Neural cell (in vitro differentiated cells): ENCODE results near the gene SSBP3. TPM values are rescaled to one million over a fixed set of nuclear protein-coding genes. Genes with fewer than 3 reads are reported as not detected.

Source experiments
- H2AFZ ChIP-seq: fragments of 200-600, 300-800 bp; sonication (generic), shearing (Covaris generic); 2 replicates; pipeline ENCODE4 v1.6.0; 2014; ENCODE audit warnings: low read depth, mild to moderate bottlenecking, antibody characterized with exemption, low read length, moderate library complexity
- H3F3A ChIP-seq: fragments of 200-600 bp; shearing (Covaris generic); 2 replicates; pipeline ENCODE4 v1.6.1; 2016; ENCODE audit warnings: mild to moderate bottlenecking, moderate library complexity, mixed read lengths, antibody characterized with exemption, low read length; ENCODE audit not compliant: insufficient read depth, poor library complexity, severe bottlenecking
- H3K27ac ChIP-seq: fragments of 200-600, 300-800 bp; sonication (generic), shearing (Covaris generic); 2 replicates; pipeline ENCODE4 v1.5.1; 2014; ENCODE audit warnings: mild to moderate bottlenecking, low read length, moderate library complexity
- H3K27me3 ChIP-seq: fragments of 300-800, 200-600 bp; sonication (generic), shearing (Covaris generic); 2 replicates; pipeline ENCODE4 v1.6.0; 2014; ENCODE audit warnings: mild to moderate bottlenecking, low read depth, low read length, moderate library complexity; ENCODE audit not compliant: insufficient read depth
- H3K36me3 ChIP-seq: fragments of 300-800, 200-600 bp; sonication (generic), shearing (Covaris generic); 2 replicates; pipeline ENCODE4 v1.5.1; 2014; ENCODE audit warnings: mild to moderate bottlenecking, antibody characterized with exemption, low read length, moderate library complexity; ENCODE audit not compliant: insufficient read depth
- H3K4me2 ChIP-seq: fragments of 300-800, 200-600 bp; sonication (generic), shearing (Covaris generic); 2 replicates; pipeline ENCODE4 v1.6.0; 2014; ENCODE audit warnings: mild to moderate bottlenecking, low read length
- H3K4me3 ChIP-seq: fragments of 300-800, 200-600 bp; sonication (generic), shearing (Covaris generic); 2 replicates; pipeline ENCODE4 v1.5.1; 2014; ENCODE audit warnings: mild to moderate bottlenecking, low read length, moderate library complexity
- H3K79me2 ChIP-seq: fragments of 200-600 bp; shearing (Covaris generic); replicated peaks from 2 replicates; pipeline ENCODE4 v1.6.0; 2014; ENCODE audit warnings: mild to moderate bottlenecking, low read length, moderate library complexity; ENCODE audit not compliant: insufficient read depth
- H3K9ac ChIP-seq: fragments of 300-800, 200-600 bp; sonication (generic), shearing (Covaris generic); 2 replicates; pipeline ENCODE4 v1.6.1; 2016; ENCODE audit warnings: mild to moderate bottlenecking, low read length, mixed read lengths
- H3K9me2 ChIP-seq: fragments of 200-600 bp; shearing (Covaris generic); 2 replicates; pipeline ENCODE4 v1.6.1; 2016; ENCODE audit warnings: mild to moderate bottlenecking, low read length, mixed read lengths; ENCODE audit not compliant: insufficient read depth
- H3K9me3 ChIP-seq: fragments of 200-600, 300-800 bp; sonication (generic), shearing (Covaris generic); 2 replicates; pipeline ENCODE4 v1.6.1; 2016; ENCODE audit warnings: mild to moderate bottlenecking, mixed run types, low read length, moderate library complexity, mixed read lengths
- H4K20me1 ChIP-seq: fragments of 200-600 bp; shearing (Covaris generic); 2 replicates; pipeline ENCODE4 v1.6.1; 2016; ENCODE audit warnings: mild to moderate bottlenecking, mixed run types; ENCODE audit not compliant: insufficient read depth
- CTCF ChIP-seq: fragments of 450-650 bp; IDR thresholded peaks from 2 replicates; pipeline ENCODE4 v1.5.1; 2014; ENCODE audit warnings: antibody characterized with exemption, mild to moderate bottlenecking, moderate library complexity; ENCODE audit not compliant: poor library complexity, severe bottlenecking
- EP300 ChIP-seq: fragments of 450-650 bp; conservative IDR thresholded peaks from 2 replicates; pipeline ENCODE4 v1.6.1; 2014; ENCODE audit warnings: antibody characterized with exemption, mild to moderate bottlenecking, moderate library complexity; ENCODE audit not compliant: poor library complexity, severe bottlenecking
- EZH2 ChIP-seq: fragments of 200-600, 300-800 bp; shearing (Covaris generic), sonication (generic); IDR thresholded peaks from 2 replicates; pipeline ENCODE4 v1.6.1; 2014; ENCODE audit warnings: antibody characterized with exemption, low read length, borderline replicate concordance, mild to moderate bottlenecking; ENCODE audit not compliant: insufficient read depth, poor library complexity, severe bottlenecking
- MXI1 ChIP-seq: fragments of 450-650 bp; conservative IDR thresholded peaks from 2 replicates; pipeline ENCODE4 v1.6.1; 2014; ENCODE audit warnings: antibody characterized with exemption, mild to moderate bottlenecking; ENCODE audit not compliant: poor library complexity, severe bottlenecking
- POLR2AphosphoS5 ChIP-seq: IDR thresholded peaks from 2 replicates; pipeline ENCODE4 v1.6.1; 2012
- RAD21 ChIP-seq: fragments of 450-650 bp; conservative IDR thresholded peaks from 2 replicates; pipeline ENCODE4 v1.6.1; 2014; ENCODE audit warnings: antibody characterized with exemption, mild to moderate bottlenecking, moderate library complexity
- REST ChIP-seq: IDR thresholded peaks from 2 replicates; pipeline ENCODE4 v1.6.1; 2012; ENCODE audit warnings: borderline replicate concordance
- SMC3 ChIP-seq: fragments of 450-650 bp; conservative IDR thresholded peaks from 2 replicates; pipeline ENCODE4 v1.6.1; 2014; ENCODE audit warnings: antibody characterized with exemption, mild to moderate bottlenecking, moderate library complexity; ENCODE audit not compliant: poor library complexity
- TAF1 ChIP-seq: IDR thresholded peaks from 2 replicates; pipeline ENCODE4 v1.6.1; 2012; ENCODE audit warnings: low read depth
- polyA plus RNA-seq: library from polyadenylated mRNA; depleted of rRNA; stranded (reverse); fragments of >200 nt; gene quantifications from 2 replicates; pipeline ENCODE4 v1.2.3, GENCODE V29; 2014

Gene SSBP3
- polyA plus RNA-seq, 1 donor from 2014 or later = 77.4 TPM

- no peak overlapping the region for H3K4me2 ChIP-seq
- no peak overlapping the region for H2AFZ ChIP-seq
- H4K20me1 ChIP-seq = peaks cover 5% of the 10 kb centered on the region
- no peaks in the 10 kb centered on the region for H3K36me3 ChIP-seq
- peaks cover 33% of the 10 kb centered on the region for H3K79me2 ChIP-seq
- no peaks in the 10 kb centered on the region for H3K27me3 ChIP-seq
- TF ChIP-seq EP300 (no peak), RAD21 (no peak), SMC3 (no peak), EZH2 (no peak), CTCF (no peak), TAF1 (no peak), MXI1 (no peak), REST (no peak), POLR2AphosphoS5 (no peak)
- no peak overlapping the region for H3K27ac ChIP-seq
- H3F3A ChIP-seq = no peaks in the 10 kb centered on the region
- no peak overlapping the region for H3K9ac ChIP-seq
- H3K9me3 ChIP-seq = no peaks in the 10 kb centered on the region
- no peaks in the 10 kb centered on the region for H3K9me2 ChIP-seq
- no peak overlapping the region for H3K4me3 ChIP-seq
Observed at GRCh38 chr1:54279457-54279856, 126.7 kb downstream of the SSBP3 start.

GRCh38 chr1:54278941-54279422 lies 127.2 kb downstream of the SSBP3 start:
- no peak overlapping the region for H2AFZ ChIP-seq
- peaks cover 5% of the 10 kb centered on the region for H4K20me1 ChIP-seq
- H3K27ac ChIP-seq = no peak overlapping the region
- H3K9me2 ChIP-seq = no peaks in the 10 kb centered on the region
- no peak overlapping the region for H3K9ac ChIP-seq
- H3K4me3 ChIP-seq = no peak overlapping the region
- no peak overlapping the region for H3K4me2 ChIP-seq
- no peaks in the 10 kb centered on the region for H3K9me3 ChIP-seq
- no peaks in the 10 kb centered on the region for H3F3A ChIP-seq
- no peaks in the 10 kb centered on the region for H3K27me3 ChIP-seq
- no peaks in the 10 kb centered on the region for H3K36me3 ChIP-seq
- H3K79me2 ChIP-seq = peaks cover 33% of the 10 kb centered on the region
- TF ChIP-seq EZH2 = no peak
- TF ChIP-seq CTCF = no peak
- no peak for TF ChIP-seq TAF1
- TF ChIP-seq MXI1 = no peak
- no peak for TF ChIP-seq EP300
- no peak for TF ChIP-seq POLR2AphosphoS5
